ENCODE data around the gene TENT5C.

DNA sequence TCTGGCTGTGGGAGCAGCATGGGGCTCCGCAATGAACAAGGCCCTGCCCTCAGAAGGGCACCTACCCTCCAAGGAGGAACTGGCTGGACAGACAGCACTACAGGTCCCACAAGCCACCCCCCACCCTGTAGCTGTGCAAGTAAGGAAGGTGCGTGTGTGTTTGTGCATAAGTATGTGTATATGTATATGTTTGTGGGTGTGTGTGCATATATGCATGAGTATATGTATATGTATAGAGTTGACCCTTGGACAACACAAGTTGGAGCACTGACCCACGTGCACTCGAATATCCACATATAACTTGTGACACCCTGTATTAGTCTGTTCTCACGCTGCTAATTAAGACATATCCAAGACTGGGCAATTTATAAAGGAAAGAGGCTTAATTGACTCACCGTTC, 22.6 kb upstream of the TENT5C start:
- TF ChIP-seq ELF4 (IDR thresholded peaks at IDR 0.05) = no peak
- no peak for TF ChIP-seq FOXK2 (IDR thresholded peaks at IDR 0.05)
- no peak for TF ChIP-seq LEF1 (IDR thresholded peaks at IDR 0.05; ENCODE audit: borderline replicate concordance)
- no peak for TF ChIP-seq SP1 (IDR thresholded peaks at IDR 0.05)
- TF ChIP-seq SUZ12 (IDR thresholded peaks at IDR 0.05) = no peak
- no peak for TF ChIP-seq HDGF (IDR thresholded peaks at IDR 0.05; ENCODE audit: borderline replicate concordance)
- no peak for TF ChIP-seq TARDBP (IDR thresholded peaks at IDR 0.05)
- TF ChIP-seq NFRKB (IDR thresholded peaks at IDR 0.05) = no peak
- TF ChIP-seq BHLHE40 (IDR thresholded peaks at IDR 0.05; ENCODE audit: borderline replicate concordance) = no peak

Data from HEK293T (cell line).